GM12878 (cell line): ENCODE data around the gene MEGF6. TPM values are rescaled to one million over a fixed set of nuclear protein-coding genes. Genes with fewer than 3 reads are reported as not detected.

ENCODE experiments used
- ATAC-seq: fragments of 200-7000 bp; cut with Tn5 transposase; 3 replicates; pipeline ENCODE4 v1.9.1; 2020; ENCODE audit warnings: mild to moderate bottlenecking, moderate library complexity
- BruUV-seq: library from RNA; stranded (reverse); fragments of 400-500 nt; replicated peaks from 2 replicates; lab custom pipeline; 2021; lab: Mats Ljungman, UMichigan
- CTCF ChIA-PET: fragments of 300-600 bp; sonication (Branson Sonifier 250); formaldehyde crosslinking; extraction: SDS; loops from one replicate; lab custom pipeline; 2021; ENCODE audit warnings: inconsistent platforms; lab: Yijun Ruan, JAX
- POLR2A ChIA-PET: fragments of 350-600 bp; formaldehyde crosslinking; extraction: SDS; loops from one replicate; lab custom pipeline; 2021; ENCODE audit warnings: inconsistent platforms; lab: Charles Lee
- RAD21 ChIA-PET: fragments of 300-600 bp; sonication (Branson Sonifier 250); formaldehyde crosslinking; loops from one replicate; lab custom pipeline; 2023; ENCODE audit warnings: antibody characterized with exemption; ENCODE audit not compliant: unreplicated experiment; lab: Charles Lee
- SMC1A ChIA-PET: fragments of 300-600 bp; sonication (Branson Sonifier 250); formaldehyde crosslinking; loops from one replicate; lab custom pipeline; 2023; ENCODE audit not compliant: unreplicated experiment, uncharacterized antibody; lab: Charles Lee
- DNase-seq: peaks from one replicate; pipeline ENCODE4 v3.0.0-alpha.2; 2011; ENCODE audit warnings: low read depth, low spot score
- FAIRE-seq: peaks from 3 replicates; lab custom pipeline; 2011; peaks lifted over from hg19 to GRCh38; lab: Jason Lieb, UNC
- H2AFZ ChIP-seq: 2 replicates; pipeline ENCODE4 v1.6.0; 2011; ENCODE audit warnings: low read depth, low read length, control low read depth; ENCODE audit not compliant: control insufficient read depth
- H3K27ac ChIP-seq: 2 replicates; pipeline ENCODE4 v1.5.1; 2011; ENCODE audit warnings: control low read depth; ENCODE audit not compliant: control insufficient read depth, insufficient read depth
- H3K27me3 ChIP-seq, 2 experiments: replicated peaks in 1 of 2; 2 replicates each; pipeline versions ENCODE4 v1.6.0 to v1.6.1; 2011; ENCODE audit warnings: low read length in 1 of 2; ENCODE audit not compliant: control insufficient read depth in 2 of 2, insufficient read depth in 2 of 2
- H3K36me3 ChIP-seq, 2 experiments: 2 replicates each; pipeline ENCODE4 v1.5.1; 2011; ENCODE audit warnings: low read length in 1 of 2; ENCODE audit not compliant: control insufficient read depth in 2 of 2, insufficient read depth in 2 of 2
- H3K4me1 ChIP-seq: 2 replicates; pipeline ENCODE4 v1.6.1; 2011; ENCODE audit warnings: mild to moderate bottlenecking, low read length, moderate library complexity, mixed read lengths; ENCODE audit not compliant: control insufficient read depth, insufficient read depth
- H3K4me2 ChIP-seq: 2 replicates; pipeline ENCODE4 v1.6.0; 2011; ENCODE audit warnings: control low read depth; ENCODE audit not compliant: control insufficient read depth, insufficient read depth
- H3K4me3 ChIP-seq: fragments of 200-600 bp; sonication (generic); 2 replicates; pipeline ENCODE4 v1.5.1; 2016
- H3K79me2 ChIP-seq: 2 replicates; pipeline ENCODE4 v1.6.0; 2011; ENCODE audit warnings: low read length; ENCODE audit not compliant: control insufficient read depth, insufficient read depth
- H3K9ac ChIP-seq: 2 replicates; pipeline ENCODE4 v1.8.0; 2011; ENCODE audit warnings: low read length, control low read depth, mixed read lengths; ENCODE audit not compliant: control insufficient read depth, insufficient read depth
- H3K9me3 ChIP-seq: replicated peaks from 3 replicates; pipeline ENCODE4 v1.5.1; 2011; ENCODE audit warnings: mild to moderate bottlenecking, low read length; ENCODE audit not compliant: control insufficient read depth, insufficient read depth
- H4K20me1 ChIP-seq: 2 replicates; pipeline ENCODE4 v1.6.0; 2011; ENCODE audit not compliant: control insufficient read depth, insufficient read depth
- BCLAF1 ChIP-seq: fragments of 450-650 bp; IDR thresholded peaks from 2 replicates; pipeline ENCODE4 v1.6.1; 2017; ENCODE audit warnings: antibody characterized with exemption, mild to moderate bottlenecking, moderate library complexity
- CTCF ChIP-seq, 3 experiments: IDR thresholded peaks in 2 of 3; conservative IDR thresholded peaks in 1 of 3; 2 replicates each; pipeline ENCODE4 v1.5.1; 2011; ENCODE audit warnings: low read depth in 3 of 3, low read length in 3 of 3, mild to moderate bottlenecking in 3 of 3, control low read depth in 2 of 3, moderate library complexity in 2 of 3, inconsistent platforms in 1 of 3, mixed read lengths in 1 of 3; ENCODE audit not compliant: control insufficient read depth in 2 of 3, insufficient read depth in 1 of 3; ENCODE audit errors: extremely low read depth in 1 of 3
- WGBS: methylation state at CpG from one replicate; pipeline ENCODE4 v1.1.6; 2016; ENCODE audit warnings: low lambda C conversion rate; ENCODE audit not compliant: insufficient replicate concordance, insufficient coverage; ENCODE audit errors: missing lambda C conversion rate; 5-methylcytosine and 5-hydroxymethylcytosine counted together
- in situ Hi-C: fragments of 300-500 bp; cut with MboI; formaldehyde crosslinking; loops from 9 replicates; pipeline ENCODE4 v1.14.3; 2018; ENCODE audit warnings: mixed read lengths
- intact Hi-C: fragments of 100-400 bp; cut with micrococcal nuclease; formaldehyde crosslinking; loops from one replicate; pipeline ENCODE4 v1.14.2; 2022; ENCODE audit not compliant: unreplicated experiment
- polyA plus RNA-seq, 11 experiments: library from polyadenylated mRNA; depleted of rRNA in 4 of 11; unstranded in 6 of 11; stranded (reverse) in 5 of 11; fragments of >200 nt; fragmentation: Nextera tagmentation in 4 of 11; fragmentation: Illumina TruSeq in 1 of 11; extraction: Ambion mirVana in 4 of 11; extraction: Trizol in 1 of 11; gene quantifications; 1 replicate in 1 of 11; 2 replicates in 10 of 11; pipeline versions ENCODE4 v1.2.1 to v1.2.3, GENCODE V29; 2011 to 2016; ENCODE audit warnings: inconsistent platforms in 2 of 11, missing spikeins in 2 of 11, low read depth in 1 of 11
- total RNA-seq, 4 experiments: library from RNA; depleted of rRNA in 3 of 4; stranded (reverse); fragments of >200 nt in 3 of 4; fragmentation: Illumina TruSeq in 1 of 4; extraction: Trizol in 1 of 4; gene quantifications; 2 replicates each; pipeline versions ENCODE4 v1.2.1 to v1.2.3, GENCODE V29; 2013 to 2021
- TF ChIP-seq, protein P1 (sequence below): IDR thresholded peaks from 2 replicates; pipeline ENCODE4 v1.6.1; 2012; ENCODE audit warnings: mild to moderate bottlenecking, low read depth, low read length
- TF ChIP-seq, protein P2 (sequence below): fragments of 450-650 bp; IDR thresholded peaks from 2 replicates; pipeline ENCODE4 v1.6.1; 2017; ENCODE audit warnings: low read depth, mild to moderate bottlenecking, moderate library complexity

MEGF6 gene
- total and polyA plus RNA-seq, 10 of the 15 experiments (the other 5 are each of a cell fraction or from before 2014, with no cell fraction given) = 0.03 to 0.41 TPM; not detected in 8

DNA sequence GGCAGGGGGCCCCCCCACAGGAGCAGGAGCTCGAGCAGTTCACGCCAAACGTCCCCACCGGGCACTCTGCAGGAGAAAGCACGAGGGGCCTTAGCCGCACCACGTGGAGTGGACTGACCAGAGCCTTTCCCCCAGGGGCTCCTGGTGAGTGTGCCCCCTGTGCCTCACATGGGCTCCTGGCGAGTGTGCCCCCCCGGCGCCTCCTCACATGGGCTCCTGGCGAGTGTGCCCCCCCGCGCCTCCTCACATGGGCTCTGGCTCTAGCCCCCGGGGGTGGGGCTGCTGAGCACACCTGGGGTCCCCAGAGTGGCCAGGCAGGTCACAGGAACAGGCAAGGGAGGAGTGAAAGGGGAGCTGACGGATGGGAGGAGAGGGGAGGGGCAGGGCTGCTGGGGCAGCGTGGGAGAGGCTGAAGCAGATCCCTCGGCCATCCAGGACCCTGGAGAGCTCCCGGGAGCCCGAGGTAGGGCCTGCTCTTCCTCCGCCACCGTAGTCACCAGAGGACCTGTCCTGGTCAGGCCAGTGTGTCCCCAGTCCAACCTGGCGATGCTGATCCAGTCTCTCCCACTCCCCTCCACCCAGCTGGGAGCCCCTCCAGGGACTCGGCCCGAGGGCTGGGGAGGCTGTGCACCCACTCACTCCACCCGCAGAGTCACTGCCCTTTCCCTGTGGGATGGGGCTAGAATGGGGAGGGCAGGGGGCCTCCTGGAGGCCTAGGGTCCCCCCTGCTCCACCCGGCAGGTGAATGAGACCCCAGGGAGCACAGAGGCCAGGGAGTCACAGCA lies 109.3 kb downstream of the MEGF6 start:
- Histone ChIP-seq H3K9ac (no peak overlapping the region), H3K4me3 (no peak overlapping the region)
- TF ChIP-seq CTCF (IDR thresholded peaks at IDR 0.05 in 2 of 3, conservative IDR thresholded peaks at IDR 0.05 in 1 of 3; ENCODE audit: control insufficient read depth in 2 of 3, extremely low read depth in 1 of 3, insufficient read depth in 1 of 3, low read depth in 3 of 3, low read length in 3 of 3) (no peak), BCLAF1 (no peak)
- TF ChIP-seq, protein P1, sequence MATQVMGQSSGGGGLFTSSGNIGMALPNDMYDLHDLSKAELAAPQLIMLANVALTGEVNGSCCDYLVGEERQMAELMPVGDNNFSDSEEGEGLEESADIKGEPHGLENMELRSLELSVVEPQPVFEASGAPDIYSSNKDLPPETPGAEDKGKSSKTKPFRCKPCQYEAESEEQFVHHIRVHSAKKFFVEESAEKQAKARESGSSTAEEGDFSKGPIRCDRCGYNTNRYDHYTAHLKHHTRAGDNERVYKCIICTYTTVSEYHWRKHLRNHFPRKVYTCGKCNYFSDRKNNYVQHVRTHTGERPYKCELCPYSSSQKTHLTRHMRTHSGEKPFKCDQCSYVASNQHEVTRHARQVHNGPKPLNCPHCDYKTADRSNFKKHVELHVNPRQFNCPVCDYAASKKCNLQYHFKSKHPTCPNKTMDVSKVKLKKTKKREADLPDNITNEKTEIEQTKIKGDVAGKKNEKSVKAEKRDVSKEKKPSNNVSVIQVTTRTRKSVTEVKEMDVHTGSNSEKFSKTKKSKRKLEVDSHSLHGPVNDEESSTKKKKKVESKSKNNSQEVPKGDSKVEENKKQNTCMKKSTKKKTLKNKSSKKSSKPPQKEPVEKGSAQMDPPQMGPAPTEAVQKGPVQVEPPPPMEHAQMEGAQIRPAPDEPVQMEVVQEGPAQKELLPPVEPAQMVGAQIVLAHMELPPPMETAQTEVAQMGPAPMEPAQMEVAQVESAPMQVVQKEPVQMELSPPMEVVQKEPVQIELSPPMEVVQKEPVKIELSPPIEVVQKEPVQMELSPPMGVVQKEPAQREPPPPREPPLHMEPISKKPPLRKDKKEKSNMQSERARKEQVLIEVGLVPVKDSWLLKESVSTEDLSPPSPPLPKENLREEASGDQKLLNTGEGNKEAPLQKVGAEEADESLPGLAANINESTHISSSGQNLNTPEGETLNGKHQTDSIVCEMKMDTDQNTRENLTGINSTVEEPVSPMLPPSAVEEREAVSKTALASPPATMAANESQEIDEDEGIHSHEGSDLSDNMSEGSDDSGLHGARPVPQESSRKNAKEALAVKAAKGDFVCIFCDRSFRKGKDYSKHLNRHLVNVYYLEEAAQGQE = peak; percentile 71
- TF ChIP-seq, protein P2, sequence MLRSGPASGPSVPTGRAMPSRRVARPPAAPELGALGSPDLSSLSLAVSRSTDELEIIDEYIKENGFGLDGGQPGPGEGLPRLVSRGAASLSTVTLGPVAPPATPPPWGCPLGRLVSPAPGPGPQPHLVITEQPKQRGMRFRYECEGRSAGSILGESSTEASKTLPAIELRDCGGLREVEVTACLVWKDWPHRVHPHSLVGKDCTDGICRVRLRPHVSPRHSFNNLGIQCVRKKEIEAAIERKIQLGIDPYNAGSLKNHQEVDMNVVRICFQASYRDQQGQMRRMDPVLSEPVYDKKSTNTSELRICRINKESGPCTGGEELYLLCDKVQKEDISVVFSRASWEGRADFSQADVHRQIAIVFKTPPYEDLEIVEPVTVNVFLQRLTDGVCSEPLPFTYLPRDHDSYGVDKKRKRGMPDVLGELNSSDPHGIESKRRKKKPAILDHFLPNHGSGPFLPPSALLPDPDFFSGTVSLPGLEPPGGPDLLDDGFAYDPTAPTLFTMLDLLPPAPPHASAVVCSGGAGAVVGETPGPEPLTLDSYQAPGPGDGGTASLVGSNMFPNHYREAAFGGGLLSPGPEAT = no peak
- TF ChIP-seq, all 136 proteins: peak for 1
- CTCF ChIA-PET = no interaction called here
- SMC1A ChIA-PET = no interaction called here
- intact Hi-C loops = no loop called here
- no TSS peak for BruUV-seq
- H3K27me3 ChIP-seq = no peaks in the 10 kb centered on the region
- no peak overlapping the region for H3K4me2 ChIP-seq
- no peak for DNase-seq
- no peaks in the 10 kb centered on the region for H3K4me1 ChIP-seq
- H3K36me3 ChIP-seq = no peaks in the 10 kb centered on the region
- no peak for FAIRE-seq
- no peaks in the 10 kb centered on the region for H3K79me2 ChIP-seq
- H2AFZ ChIP-seq = no peak overlapping the region
- in situ Hi-C loops = no loop called here
- 64% methylated on average over 24 of the region's 26 CpGs for WGBS
- POLR2A ChIA-PET = no interaction called here
- peak; percentile 45; the same call in 1 of the 3 replicates for ATAC-seq
- no peaks in the 10 kb centered on the region for H3K9me3 ChIP-seq
- no peak overlapping the region for H3K27ac ChIP-seq
- no peaks in the 10 kb centered on the region for H4K20me1 ChIP-seq
- RAD21 ChIA-PET = no interaction called here
